ENCODE measurements around the gene ATPAF2.

DNA sequence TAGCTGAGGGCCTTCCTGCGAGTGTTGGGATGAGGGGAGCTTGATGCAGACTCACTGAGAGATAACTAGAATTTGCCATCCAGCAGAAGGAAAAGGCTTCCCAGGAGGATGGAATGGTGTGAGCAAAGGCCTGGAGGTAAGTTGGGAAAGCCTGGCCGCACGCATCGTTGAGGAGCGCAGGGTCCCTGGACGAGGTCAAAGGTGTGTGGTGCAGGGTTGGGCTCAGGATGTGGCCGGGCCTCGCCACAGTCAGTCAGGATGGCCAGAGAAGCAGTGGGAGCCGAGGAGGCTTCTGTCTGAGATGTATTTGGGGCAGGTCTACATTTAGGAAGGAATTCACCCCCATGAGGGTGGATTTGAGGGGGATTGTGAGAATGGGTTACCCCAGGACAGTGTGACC lies 49.9 kb downstream of the ATPAF2 start:
- no peak for TF ChIP-seq CEBPB (IDR thresholded peaks at IDR 0.05)
- TF ChIP-seq, protein P1, sequence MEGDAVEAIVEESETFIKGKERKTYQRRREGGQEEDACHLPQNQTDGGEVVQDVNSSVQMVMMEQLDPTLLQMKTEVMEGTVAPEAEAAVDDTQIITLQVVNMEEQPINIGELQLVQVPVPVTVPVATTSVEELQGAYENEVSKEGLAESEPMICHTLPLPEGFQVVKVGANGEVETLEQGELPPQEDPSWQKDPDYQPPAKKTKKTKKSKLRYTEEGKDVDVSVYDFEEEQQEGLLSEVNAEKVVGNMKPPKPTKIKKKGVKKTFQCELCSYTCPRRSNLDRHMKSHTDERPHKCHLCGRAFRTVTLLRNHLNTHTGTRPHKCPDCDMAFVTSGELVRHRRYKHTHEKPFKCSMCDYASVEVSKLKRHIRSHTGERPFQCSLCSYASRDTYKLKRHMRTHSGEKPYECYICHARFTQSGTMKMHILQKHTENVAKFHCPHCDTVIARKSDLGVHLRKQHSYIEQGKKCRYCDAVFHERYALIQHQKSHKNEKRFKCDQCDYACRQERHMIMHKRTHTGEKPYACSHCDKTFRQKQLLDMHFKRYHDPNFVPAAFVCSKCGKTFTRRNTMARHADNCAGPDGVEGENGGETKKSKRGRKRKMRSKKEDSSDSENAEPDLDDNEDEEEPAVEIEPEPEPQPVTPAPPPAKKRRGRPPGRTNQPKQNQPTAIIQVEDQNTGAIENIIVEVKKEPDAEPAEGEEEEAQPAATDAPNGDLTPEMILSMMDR (IDR thresholded peaks at IDR 0.05): no peak
- no peak for TF ChIP-seq CHD4 (IDR thresholded peaks at IDR 0.05; ENCODE audit: borderline replicate concordance)
- no peak for TF ChIP-seq ZSCAN20 (CRISPR knock-in tag; IDR thresholded peaks at IDR 0.05)
- TF ChIP-seq RFX5 (IDR thresholded peaks at IDR 0.05): no peak
- no peak for TF ChIP-seq POLR2A (IDR thresholded peaks at IDR 0.05; ENCODE audit: low read length)
- TF ChIP-seq NFE2L2 (conservative IDR thresholded peaks at IDR 0.05; ENCODE audit: low read length): no peak
- no peak for TF ChIP-seq POLR2AphosphoS2 (conservative IDR thresholded peaks at IDR 0.05; ENCODE audit: low read length)
- TF ChIP-seq TP53 (CRISPR knock-in tag; IDR thresholded peaks at IDR 0.05): no peak
- TF ChIP-seq MAZ (IDR thresholded peaks at IDR 0.05; ENCODE audit: borderline replicate concordance, low read depth, low read length): no peak
- TF ChIP-seq, protein P2, sequence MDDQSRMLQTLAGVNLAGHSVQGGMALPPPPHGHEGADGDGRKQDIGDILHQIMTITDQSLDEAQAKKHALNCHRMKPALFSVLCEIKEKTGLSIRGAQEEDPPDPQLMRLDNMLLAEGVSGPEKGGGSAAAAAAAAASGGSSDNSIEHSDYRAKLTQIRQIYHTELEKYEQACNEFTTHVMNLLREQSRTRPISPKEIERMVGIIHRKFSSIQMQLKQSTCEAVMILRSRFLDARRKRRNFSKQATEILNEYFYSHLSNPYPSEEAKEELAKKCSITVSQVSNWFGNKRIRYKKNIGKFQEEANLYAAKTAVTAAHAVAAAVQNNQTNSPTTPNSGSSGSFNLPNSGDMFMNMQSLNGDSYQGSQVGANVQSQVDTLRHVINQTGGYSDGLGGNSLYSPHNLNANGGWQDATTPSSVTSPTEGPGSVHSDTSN (IDR thresholded peaks at IDR 0.05): no peak
